HepG2 (cell line): Measurements from ENCODE around the gene CDC6. TPM values are rescaled to one million over a fixed set of nuclear protein-coding genes. Genes with fewer than 3 reads are reported as not detected.

Experiments
- ARID5B ChIP-seq: IDR thresholded peaks from 2 replicates; pipeline ENCODE4 v1.4.0; 2020; ENCODE audit warnings: mild to moderate bottlenecking, missing genetic modification reagents
- ATF7 ChIP-seq, 2 experiments: fragments of 450-650 bp in 1 of 2; sonication (generic) in 1 of 2; formaldehyde crosslinking in 1 of 2; IDR thresholded peaks; 2 replicates each; pipeline versions ENCODE4 v1.4.0 to v1.6.1; 2016 to 2020; ENCODE audit warnings: antibody characterized with exemption in 1 of 2, mild to moderate bottlenecking in 1 of 2, missing genetic modification reagents in 1 of 2
- CCAR2 ChIP-seq: fragments of 200-400 bp; formaldehyde crosslinking; optimal IDR thresholded peaks from 2 replicates; pipeline ENCODE3; 2018; ENCODE audit warnings: low read depth, mild to moderate bottlenecking, low read length, moderate library complexity
- DMTF1 ChIP-seq: sonication (generic); formaldehyde crosslinking; IDR thresholded peaks from 2 replicates; pipeline ENCODE4 v1.4.0; 2020; ENCODE audit warnings: mild to moderate bottlenecking, missing genetic modification reagents
- FOXJ3 ChIP-seq: sonication (generic); formaldehyde crosslinking; IDR thresholded peaks from 2 replicates; pipeline ENCODE4 v1.4.0; 2020; ENCODE audit warnings: missing genetic modification reagents, mild to moderate bottlenecking, borderline replicate concordance
- GATAD1 ChIP-seq: IDR thresholded peaks from 2 replicates; pipeline ENCODE4 v1.6.1; 2016; ENCODE audit warnings: missing genetic modification reagents, missing compliant biosample characterization
- GRHL1 ChIP-seq: sonication (generic); formaldehyde crosslinking; conservative IDR thresholded peaks from 2 replicates; pipeline ENCODE4 v1.8.0; 2022; ENCODE audit warnings: missing genetic modification reagents
- KAT8 ChIP-seq: IDR thresholded peaks from 2 replicates; pipeline ENCODE4 v1.6.1; 2016; ENCODE audit warnings: missing genetic modification reagents, missing compliant biosample characterization
- ONECUT2 ChIP-seq: sonication (generic); formaldehyde crosslinking; IDR thresholded peaks from 2 replicates; pipeline ENCODE4 v1.4.0; 2020; ENCODE audit warnings: missing genetic modification reagents
- ZBTB7A ChIP-seq: sonication (generic); formaldehyde crosslinking; IDR thresholded peaks from 2 replicates; pipeline ENCODE4 v1.8.0; 2022; ENCODE audit warnings: mild to moderate bottlenecking, missing genetic modification reagents
- ZFP36 ChIP-seq: fragments of 150-350 bp; IDR thresholded peaks from 2 replicates; pipeline ENCODE4 v1.6.1; 2018; ENCODE audit warnings: borderline replicate concordance, low read length, low read depth; ENCODE audit not compliant: partially characterized antibody
- ZNF30 ChIP-seq: sonication (generic); formaldehyde crosslinking; IDR thresholded peaks from 2 replicates; pipeline ENCODE4 v1.5.0; 2020; ENCODE audit warnings: mild to moderate bottlenecking, missing genetic modification reagents
- ZNF496 ChIP-seq: sonication (generic); formaldehyde crosslinking; IDR thresholded peaks from 2 replicates; pipeline ENCODE4 v1.8.1; 2023; ENCODE audit warnings: mild to moderate bottlenecking, moderate library complexity, missing genetic modification reagents; ENCODE audit not compliant: insufficient replicate concordance
- ZNF747 ChIP-seq: sonication (generic); formaldehyde crosslinking; IDR thresholded peaks from 2 replicates; pipeline ENCODE4 v1.8.1; 2023; ENCODE audit warnings: missing genetic modification reagents, mild to moderate bottlenecking, borderline replicate concordance
- ZNF75D ChIP-seq: sonication (generic); formaldehyde crosslinking; IDR thresholded peaks from 2 replicates; pipeline ENCODE4 v1.8.1; 2023; ENCODE audit warnings: missing genetic modification reagents, mild to moderate bottlenecking, borderline replicate concordance
- ZNF773 ChIP-seq: sonication (generic); formaldehyde crosslinking; IDR thresholded peaks from 2 replicates; pipeline ENCODE4 v1.4.0; 2020; ENCODE audit warnings: missing genetic modification reagents, borderline replicate concordance
- polyA plus RNA-seq, 8 experiments: library from polyadenylated mRNA; depleted of rRNA in 3 of 8; stranded (reverse) in 7 of 8; unstranded in 1 of 8; fragments of >200 nt; fragmentation: Illumina TruSeq in 4 of 8; extraction: Trizol in 4 of 8; gene quantifications; 2 replicates each; pipeline versions ENCODE4 v1.2.1 to v1.2.3, GENCODE V29; 2011 to 2016; ENCODE audit warnings: low read depth in 4 of 8, missing spikeins in 1 of 8, mixed read lengths in 1 of 8; ENCODE audit not compliant: insufficient read depth in 1 of 8
- total RNA-seq, 5 experiments: library from RNA; depleted of rRNA; stranded (reverse); fragments of >200 nt; fragmentation: Illumina TruSeq; extraction: Trizol; gene quantifications; 2 replicates each; pipeline ENCODE4 v1.2.3, GENCODE V29; 2016; ENCODE audit warnings: low read depth in 1 of 5

CDC6 gene
- total and polyA plus RNA-seq, 2 of the 13 experiments (the other 11 are each of a cell fraction or from before 2014, with no cell fraction given): 17.4 to 114 TPM

- TF ChIP-seq ZBTB7A (0 out of 2 replicates have a peak, but pooled peaks have one; percentile 10), GRHL1 (CRISPR knock-in tag) (no peak), FOXJ3 (no peak), ZNF773 (CRISPR knock-in tag) (no peak), ATF7 (IDR thresholded peaks at IDR 0.05) (no peak), ATF7 (CRISPR knock-in tag; IDR thresholded peaks at IDR 0.05) (no peak), KAT8 (CRISPR knock-in tag) (0 out of 2 replicates have a peak, but pooled peaks have one; percentile 18), DMTF1 (no peak), ZNF30 (no peak), ZNF747 (CRISPR knock-in tag) (no peak), CCAR2 (no peak), ONECUT2 (no peak), ARID5B (CRISPR knock-in tag) (no peak; the same call in 1 of the 2 replicates), ZNF496 (CRISPR knock-in tag) (no peak), ZFP36 (no peak), GATAD1 (0 out of 2 replicates have a peak, but pooled peaks have one; percentile 10), ZNF75D (CRISPR knock-in tag) (no peak)
Measured at GRCh38 chr17:40331743-40332641, 44.3 kb downstream of the CDC6 start (continued).
